Osteocyte (in vitro differentiated cells): ENCODE measurements around the gene PAMR1. TPM values are rescaled to one million over a fixed set of nuclear protein-coding genes. Genes with fewer than 3 reads are reported as not detected.

Experiments used
- DNase-seq: peaks from one replicate; pipeline ENCODE4 v3.0.0; 2021; ENCODE audit warnings: mixed read lengths; ENCODE audit not compliant: unreplicated experiment; ENCODE audit errors: extremely low spot score
- H3K27ac Mint-ChIP-seq: one replicate; pipeline ENCODE4 v1.8.0; 2021; ENCODE audit warnings: mild to moderate bottlenecking, mixed read lengths; ENCODE audit not compliant: unreplicated experiment
- H3K27me3 Mint-ChIP-seq: one replicate; pipeline ENCODE4 v1.8.0; 2021; ENCODE audit warnings: mixed read lengths; ENCODE audit not compliant: unreplicated experiment
- H3K36me3 Mint-ChIP-seq: one replicate; pipeline ENCODE4 v1.8.0; 2021; ENCODE audit warnings: mixed read lengths; ENCODE audit not compliant: unreplicated experiment
- H3K4me1 Mint-ChIP-seq: one replicate; pipeline ENCODE4 v1.8.0; 2021; ENCODE audit warnings: mixed read lengths; ENCODE audit not compliant: unreplicated experiment
- H3K4me3 Mint-ChIP-seq: one replicate; pipeline ENCODE4 v1.8.0; 2021; ENCODE audit warnings: mild to moderate bottlenecking, moderate library complexity, mixed read lengths; ENCODE audit not compliant: unreplicated experiment
- H3K9me3 Mint-ChIP-seq: one replicate; pipeline ENCODE4 v1.8.0; 2021; ENCODE audit warnings: mixed read lengths; ENCODE audit not compliant: unreplicated experiment
- CTCF ChIP-seq: fragments of 200-600 bp; sonication (generic); IDR thresholded peaks from 2 replicates; pipeline ENCODE4 v1.5.0; 2021; ENCODE audit warnings: antibody characterized with exemption, mild to moderate bottlenecking, moderate library complexity
- total RNA-seq: library from RNA; stranded (reverse); gene quantifications from 2 replicates; pipeline ENCODE4 v1.2.1, GENCODE V29; 2021

PAMR1 gene
- total RNA-seq, 1 donor from 2014 or later: 4.4 TPM

GRCh38 chr11:35459489-35459888 is 65.9 kb downstream of the PAMR1 start:
- Mint-ChIP-seq H3K27ac (peak overlapping the region; percentile 21), H3K27me3 (peaks cover 48% of the 10 kb centered on the region), H3K4me1 (peaks cover 13% of the 10 kb centered on the region), H3K9me3 (no peaks in the 10 kb centered on the region), H3K4me3 (no peak overlapping the region), H3K36me3 (no peaks in the 10 kb centered on the region)
- no peak for DNase-seq
- no peak for TF ChIP-seq CTCF

- TF ChIP-seq CTCF: no peak
- Mint-ChIP-seq H3K27ac (peak overlapping the region; percentile 21), H3K27me3 (peaks cover 50% of the 10 kb centered on the region), H3K36me3 (no peaks in the 10 kb centered on the region), H3K9me3 (no peaks in the 10 kb centered on the region), H3K4me3 (peak overlapping the region; percentile 12), H3K4me1 (peaks cover 13% of the 10 kb centered on the region)
- DNase-seq: no peak
These were observed 66.6 kb downstream of the PAMR1 start for GRCh38 chr11:35458846-35459245.

- Mint-ChIP-seq H3K9me3 (peaks cover 15% of the 10 kb centered on the region), H3K4me3 (no peak overlapping the region), H3K4me1 (peaks cover 10% of the 10 kb centered on the region), H3K36me3 (peaks cover 4% of the 10 kb centered on the region), H3K27ac (no peak overlapping the region), H3K27me3 (peaks cover 58% of the 10 kb centered on the region)
- DNase-seq: no peak
- TF ChIP-seq CTCF: no peak
These were observed 71.1 kb downstream of the PAMR1 start for GRCh38 chr11:35454362-35454761.

DNA sequence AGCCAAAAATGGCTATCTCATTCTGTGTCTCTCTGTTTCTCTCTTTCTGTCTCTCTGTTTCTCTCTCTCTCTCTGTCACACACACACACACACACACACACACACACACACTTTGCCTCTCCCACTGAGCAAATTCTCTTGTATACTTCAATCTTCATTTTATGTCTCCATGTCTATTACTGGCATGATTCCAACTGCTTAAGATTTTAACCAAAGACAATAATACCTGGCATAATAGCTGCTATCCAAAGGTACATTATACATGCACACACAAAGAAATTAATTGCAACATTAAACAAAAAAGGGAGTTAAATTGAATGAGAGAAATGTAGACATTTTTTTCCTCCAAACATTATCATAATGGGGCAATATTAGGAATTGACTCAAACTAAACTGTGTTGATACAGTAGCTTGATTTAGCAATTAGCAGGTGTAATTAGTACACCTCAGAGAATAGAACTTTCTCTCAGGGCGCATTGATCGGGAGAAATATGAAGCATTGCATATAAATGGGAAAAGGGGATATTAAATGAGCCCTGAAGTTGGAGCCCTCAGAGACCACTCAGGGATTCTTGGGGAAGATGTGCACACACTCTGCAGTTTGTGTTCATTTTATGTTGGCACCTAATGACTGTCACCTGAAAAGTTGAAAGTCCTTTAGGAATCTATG is 88.7 kb downstream of the PAMR1 start:
- no peak for TF ChIP-seq CTCF
- no peak for DNase-seq
- no peak overlapping the region for H3K27ac Mint-ChIP-seq
- no peaks in the 10 kb centered on the region for H3K9me3 Mint-ChIP-seq
- H3K4me1 Mint-ChIP-seq: no peaks in the 10 kb centered on the region
- H3K27me3 Mint-ChIP-seq: peaks cover 72% of the 10 kb centered on the region
- no peak overlapping the region for H3K4me3 Mint-ChIP-seq
- H3K36me3 Mint-ChIP-seq: no peaks in the 10 kb centered on the region

- Mint-ChIP-seq H3K9me3 (no peaks in the 10 kb centered on the region), H3K27me3 (peaks cover 72% of the 10 kb centered on the region), H3K36me3 (no peaks in the 10 kb centered on the region), H3K4me3 (no peak overlapping the region), H3K4me1 (peaks cover 1% of the 10 kb centered on the region), H3K27ac (no peak overlapping the region)
- DNase-seq: no peak
- no peak for TF ChIP-seq CTCF
These were observed 91.8 kb downstream of the PAMR1 start for GRCh38 chr11:35433588-35433987.
